ENCODE data around the gene TUB. TPM values are rescaled to one million over a fixed set of nuclear protein-coding genes. Genes with fewer than 3 reads are reported as not detected.

Gene TUB
- total RNA-seq, 2 donors from 2014 or later, result 9.2 to 14.5 TPM

DNA sequence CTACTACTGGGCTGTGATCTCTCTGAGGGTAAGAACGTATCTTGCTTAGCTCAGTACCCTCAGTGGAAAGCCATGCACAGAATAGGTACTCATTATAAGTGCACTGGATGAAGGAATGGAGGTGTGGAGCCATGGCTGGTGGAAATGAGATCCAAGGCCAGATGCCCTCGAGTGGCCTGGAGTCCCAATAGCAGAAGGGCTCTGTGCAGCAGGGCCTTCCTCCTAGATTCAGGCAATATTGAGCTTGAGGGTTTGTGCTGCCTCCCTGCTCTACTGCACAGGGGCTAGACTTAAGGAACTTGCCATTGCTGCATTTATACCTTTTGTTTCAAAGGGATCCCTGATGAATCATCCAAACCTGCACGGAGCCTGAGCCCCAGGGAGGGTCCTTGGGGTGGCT lies 33.6 kb upstream of the TUB start:
- Histone ChIP-seq H3K27me3 (replicated peaks; ENCODE audit: insufficient read depth) (no peaks in the 10 kb centered on the region), H3K27ac (no peak overlapping the region), H3K4me1 (replicated peaks) (no peaks in the 10 kb centered on the region), H3K9me3 (no peaks in the 10 kb centered on the region), H3K4me3 (no peak overlapping the region), H3K36me3 (no peaks in the 10 kb centered on the region)
- intact Hi-C loops (cut with DNase I), result no loop called here
- DNase-seq (ENCODE audit: low spot score), result no peak
- 73% methylated on average over 3 of the region's 3 CpGs for WGBS
- TF ChIP-seq, protein P1, sequence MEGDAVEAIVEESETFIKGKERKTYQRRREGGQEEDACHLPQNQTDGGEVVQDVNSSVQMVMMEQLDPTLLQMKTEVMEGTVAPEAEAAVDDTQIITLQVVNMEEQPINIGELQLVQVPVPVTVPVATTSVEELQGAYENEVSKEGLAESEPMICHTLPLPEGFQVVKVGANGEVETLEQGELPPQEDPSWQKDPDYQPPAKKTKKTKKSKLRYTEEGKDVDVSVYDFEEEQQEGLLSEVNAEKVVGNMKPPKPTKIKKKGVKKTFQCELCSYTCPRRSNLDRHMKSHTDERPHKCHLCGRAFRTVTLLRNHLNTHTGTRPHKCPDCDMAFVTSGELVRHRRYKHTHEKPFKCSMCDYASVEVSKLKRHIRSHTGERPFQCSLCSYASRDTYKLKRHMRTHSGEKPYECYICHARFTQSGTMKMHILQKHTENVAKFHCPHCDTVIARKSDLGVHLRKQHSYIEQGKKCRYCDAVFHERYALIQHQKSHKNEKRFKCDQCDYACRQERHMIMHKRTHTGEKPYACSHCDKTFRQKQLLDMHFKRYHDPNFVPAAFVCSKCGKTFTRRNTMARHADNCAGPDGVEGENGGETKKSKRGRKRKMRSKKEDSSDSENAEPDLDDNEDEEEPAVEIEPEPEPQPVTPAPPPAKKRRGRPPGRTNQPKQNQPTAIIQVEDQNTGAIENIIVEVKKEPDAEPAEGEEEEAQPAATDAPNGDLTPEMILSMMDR (IDR thresholded peaks at IDR 0.05), result no peak
- TF ChIP-seq POLR2AphosphoS5 (IDR thresholded peaks at IDR 0.05), result no peak
- TF ChIP-seq POLR2A (IDR thresholded peaks at IDR 0.05), result no peak

DNA sequence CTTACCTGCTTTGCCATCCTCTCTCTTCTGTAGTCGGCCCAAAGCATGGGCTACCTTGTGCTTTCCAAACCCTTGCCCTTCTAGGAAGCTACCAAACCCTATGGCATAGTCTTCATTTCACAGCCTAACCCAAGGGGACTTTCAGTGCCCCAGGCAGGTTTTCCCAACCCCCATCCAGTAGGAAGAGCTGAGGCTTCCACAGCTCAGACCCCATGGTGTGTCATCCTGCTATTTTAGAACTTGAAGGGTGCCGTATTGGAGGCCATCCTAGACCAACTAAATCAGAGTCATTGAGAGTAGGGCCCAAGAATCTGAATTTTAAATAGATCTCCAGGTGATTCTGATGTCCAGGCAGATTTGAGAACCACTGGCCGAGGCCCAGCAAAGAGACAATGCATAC lies 31.9 kb upstream of the TUB start:
- H3K4me1 ChIP-seq (replicated peaks), result no peaks in the 10 kb centered on the region
- no peaks in the 10 kb centered on the region for H3K36me3 ChIP-seq
- no peak overlapping the region for H3K27ac ChIP-seq
- 92% methylated on average over 3 of the region's 3 CpGs for WGBS
- no peak overlapping the region for H3K4me3 ChIP-seq
- H3K27me3 ChIP-seq (replicated peaks; ENCODE audit: insufficient read depth), result no peaks in the 10 kb centered on the region
- intact Hi-C loops (cut with DNase I), result no loop called here
- TF ChIP-seq, protein P1 (IDR thresholded peaks at IDR 0.05), result no peak
- TF ChIP-seq POLR2AphosphoS5 (IDR thresholded peaks at IDR 0.05) (no peak), POLR2A (IDR thresholded peaks at IDR 0.05) (no peak)
- no peaks in the 10 kb centered on the region for H3K9me3 ChIP-seq
- no peak for DNase-seq (ENCODE audit: low spot score)

DNA sequence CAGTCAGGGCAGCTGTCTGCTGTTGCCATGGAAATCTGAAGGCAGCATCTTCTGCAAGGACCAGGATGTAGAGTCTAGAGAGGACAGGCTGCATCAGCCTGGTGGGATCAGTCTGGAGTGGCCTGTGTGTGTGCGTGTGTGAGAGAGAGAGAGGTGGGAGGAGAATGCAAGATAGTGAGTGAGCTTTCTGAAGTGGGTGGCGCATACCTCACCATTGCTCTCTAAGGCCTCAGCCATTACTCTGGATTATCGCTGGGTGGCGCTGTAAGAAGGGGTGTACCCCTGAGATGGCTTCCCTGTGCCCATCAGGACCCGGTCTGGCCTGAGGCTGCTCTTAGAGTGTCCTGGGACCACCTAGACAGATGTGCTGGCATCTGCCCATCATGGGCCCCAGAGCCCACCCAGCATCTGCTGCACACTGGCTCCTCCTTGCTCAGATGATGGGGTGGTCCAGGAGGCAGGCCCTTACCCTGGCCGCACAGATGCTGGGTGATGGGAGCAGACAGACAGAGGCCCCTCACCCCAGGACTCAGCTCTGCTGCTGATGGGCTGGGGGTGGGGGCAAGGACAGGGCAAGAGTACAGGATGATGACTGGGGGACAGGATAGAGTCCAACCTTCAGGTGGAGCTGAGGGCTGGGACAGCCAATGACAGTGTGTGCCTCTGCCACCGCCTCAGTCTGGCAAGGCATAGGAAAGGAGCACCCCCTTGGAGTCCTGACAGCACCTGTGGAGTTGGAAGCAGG lies 25.7 kb upstream of the TUB start:
- no peaks in the 10 kb centered on the region for H3K36me3 ChIP-seq
- DNase-seq (ENCODE audit: low spot score), result no peak
- intact Hi-C loops (cut with DNase I), result no loop called here
- 56% methylated on average over 7 of the region's 7 CpGs for WGBS
- no peaks in the 10 kb centered on the region for H3K4me1 ChIP-seq (replicated peaks)
- H3K27me3 ChIP-seq (replicated peaks; ENCODE audit: insufficient read depth), result no peaks in the 10 kb centered on the region
- no peaks in the 10 kb centered on the region for H3K9me3 ChIP-seq
- no peak overlapping the region for H3K4me3 ChIP-seq
- TF ChIP-seq POLR2A (IDR thresholded peaks at IDR 0.05), result no peak
- TF ChIP-seq POLR2AphosphoS5 (IDR thresholded peaks at IDR 0.05), result no peak
- TF ChIP-seq, protein P1 (IDR thresholded peaks at IDR 0.05), result no peak
- no peak overlapping the region for H3K27ac ChIP-seq

DNA sequence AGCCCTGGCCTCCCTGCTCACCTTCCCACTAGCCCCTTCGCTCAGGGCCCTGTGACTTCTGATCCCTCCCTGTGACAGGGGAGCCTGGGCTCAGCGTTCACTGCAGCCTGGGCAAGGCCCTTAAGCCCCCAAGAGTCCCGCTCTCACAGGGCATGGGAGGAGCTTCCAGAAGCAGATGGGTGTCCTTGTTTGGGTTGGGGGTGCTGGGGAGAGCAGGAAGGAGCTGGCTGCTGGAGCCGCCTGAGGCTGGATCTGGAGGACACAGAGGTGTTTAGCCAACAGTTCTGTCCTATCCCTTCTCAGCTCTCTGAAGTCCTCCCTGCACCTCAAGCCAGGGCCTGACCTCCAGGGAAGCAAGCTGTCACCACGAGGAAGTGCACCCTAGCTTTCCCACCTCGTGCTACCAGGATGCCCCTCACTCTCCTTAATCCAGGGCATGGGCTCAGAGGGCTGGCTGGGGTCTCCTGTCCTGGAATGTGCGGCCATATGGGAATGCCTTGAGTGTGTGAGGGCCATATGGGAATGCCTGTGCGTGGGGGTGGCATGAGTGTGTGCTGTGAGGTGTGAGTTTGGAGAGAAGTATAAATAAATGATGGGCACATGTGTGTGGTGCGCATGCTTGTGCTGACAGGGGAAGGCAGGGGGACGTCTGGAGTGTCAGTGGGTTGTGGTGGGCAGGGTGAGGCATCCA lies 25.0 kb upstream of the TUB start:
- Histone ChIP-seq H3K27ac (no peak overlapping the region), H3K4me1 (replicated peaks) (no peaks in the 10 kb centered on the region), H3K9me3 (no peaks in the 10 kb centered on the region), H3K4me3 (no peak overlapping the region), H3K36me3 (no peaks in the 10 kb centered on the region), H3K27me3 (replicated peaks; ENCODE audit: insufficient read depth) (no peaks in the 10 kb centered on the region)
- 79% methylated on average over 10 of the region's 10 CpGs for WGBS
- DNase-seq (ENCODE audit: low spot score), result no peak
- TF ChIP-seq, protein P1 (IDR thresholded peaks at IDR 0.05), result no peak
- TF ChIP-seq POLR2A (IDR thresholded peaks at IDR 0.05) (no peak), POLR2AphosphoS5 (IDR thresholded peaks at IDR 0.05) (no peak)
- intact Hi-C loops (cut with DNase I), result no loop called here

Data from prostate gland (tissue), 2 donors.